ENCODE results near the gene SH3PXD2A.

DNA sequence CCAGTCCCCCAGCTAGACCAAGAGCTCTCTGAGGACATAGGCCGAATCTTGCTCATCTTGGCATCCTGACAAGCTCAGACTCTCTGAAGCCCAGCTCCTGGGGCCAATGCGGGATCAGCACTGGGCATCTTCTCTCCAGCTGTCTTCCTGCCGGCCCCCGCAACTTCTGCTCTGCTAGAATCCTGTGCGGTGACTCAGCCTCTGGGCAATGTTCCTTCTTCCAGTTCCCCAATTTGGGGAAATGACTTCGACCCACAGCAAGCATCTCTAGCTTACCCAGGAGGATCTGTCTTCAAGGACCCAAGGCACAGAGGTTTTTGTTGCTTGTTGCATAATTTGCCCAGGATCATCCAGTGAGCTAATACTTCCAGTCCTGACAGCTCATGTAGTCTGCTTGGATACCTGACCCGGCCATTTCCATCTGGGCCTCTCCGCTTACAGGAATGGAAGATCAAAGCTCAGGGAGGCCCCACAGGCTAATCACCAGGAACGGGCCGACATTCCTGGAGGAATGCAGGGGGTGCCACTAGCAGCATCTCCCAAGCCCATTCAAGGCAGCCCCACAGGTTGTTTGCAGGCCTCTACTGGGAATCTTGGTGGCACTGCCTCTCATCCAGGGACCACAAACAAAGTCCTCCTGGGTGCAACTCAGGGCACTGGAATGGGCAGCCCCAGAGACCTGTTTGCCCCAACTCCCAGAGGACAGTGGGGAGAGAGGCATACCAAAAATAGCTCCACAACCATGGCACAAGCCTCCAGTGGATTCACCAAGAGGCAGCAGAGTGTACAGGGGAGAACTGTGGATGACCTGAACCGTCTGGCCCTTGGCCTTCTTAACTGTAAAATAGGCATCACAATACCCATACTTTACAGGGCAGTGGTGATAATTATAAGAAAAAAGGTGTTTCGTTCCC lies 210.0 kb downstream of the SH3PXD2A start:
- TF ChIP-seq POLR2AphosphoS5 (IDR thresholded peaks at IDR 0.05; ENCODE audit: low read depth, low read length), result no peak
- no peak for TF ChIP-seq TAF1 (IDR thresholded peaks at IDR 0.05; ENCODE audit: borderline replicate concordance, low read depth, low read length)
- no peak for TF ChIP-seq POLR2A (IDR thresholded peaks at IDR 0.05; ENCODE audit: low read depth, low read length)
